GM21737 (cell line): Measurements from ENCODE around the gene UBE2I.

ENCODE experiments used
- ATAC-seq: cut with Tn5 transposase; IDR thresholded peaks from one replicate; pipeline ENCODE4 v1.9.1; 2021; ENCODE audit warnings: mild to moderate bottlenecking, moderate library complexity; ENCODE audit not compliant: unreplicated experiment

UBE2I gene

DNA sequence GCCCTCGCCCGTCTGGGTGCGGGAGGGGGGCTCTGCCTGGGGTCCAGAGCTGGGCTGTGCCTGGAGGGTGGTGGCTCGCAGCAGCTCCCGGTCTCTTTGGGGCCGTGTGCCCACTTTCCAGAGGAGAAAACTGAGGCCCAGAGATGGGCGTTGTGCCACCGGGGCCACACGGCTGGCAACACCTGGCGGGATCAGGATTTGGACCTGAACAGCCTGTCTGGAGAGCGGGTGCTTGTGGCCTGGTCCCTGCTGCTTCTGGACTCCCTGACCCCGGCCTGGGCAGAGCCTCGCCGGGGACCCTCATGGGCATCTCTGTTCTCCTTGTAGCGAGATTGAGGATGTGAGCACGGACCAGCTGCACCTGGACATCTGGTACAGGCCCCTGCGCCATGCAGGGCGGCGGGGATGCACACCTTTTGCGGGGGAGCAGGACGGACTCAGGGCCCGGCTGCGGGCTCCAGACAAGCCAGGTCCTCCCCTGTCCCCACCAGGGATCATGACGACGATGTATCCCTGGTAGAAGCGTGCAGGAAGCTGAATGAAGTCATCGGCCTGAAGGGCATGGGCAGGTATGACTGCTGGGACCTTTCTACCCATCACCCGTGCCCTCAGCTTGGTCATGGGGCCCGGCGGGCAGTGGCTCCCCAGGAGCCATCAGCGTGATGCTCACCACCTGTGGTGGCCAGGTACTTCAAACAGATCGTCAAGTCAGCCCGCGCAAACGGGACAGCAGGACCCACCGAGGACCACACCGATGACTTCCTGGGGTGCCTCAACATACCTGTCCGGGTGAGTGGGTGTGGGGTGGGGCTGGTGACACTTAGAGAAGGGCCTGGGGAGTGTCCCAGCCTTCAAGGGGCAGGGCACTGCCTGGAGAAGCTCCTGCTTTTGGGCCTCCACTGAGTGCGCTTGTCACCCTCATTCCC, 32.3 kb downstream of the UBE2I start:
- no peak for ATAC-seq

DNA sequence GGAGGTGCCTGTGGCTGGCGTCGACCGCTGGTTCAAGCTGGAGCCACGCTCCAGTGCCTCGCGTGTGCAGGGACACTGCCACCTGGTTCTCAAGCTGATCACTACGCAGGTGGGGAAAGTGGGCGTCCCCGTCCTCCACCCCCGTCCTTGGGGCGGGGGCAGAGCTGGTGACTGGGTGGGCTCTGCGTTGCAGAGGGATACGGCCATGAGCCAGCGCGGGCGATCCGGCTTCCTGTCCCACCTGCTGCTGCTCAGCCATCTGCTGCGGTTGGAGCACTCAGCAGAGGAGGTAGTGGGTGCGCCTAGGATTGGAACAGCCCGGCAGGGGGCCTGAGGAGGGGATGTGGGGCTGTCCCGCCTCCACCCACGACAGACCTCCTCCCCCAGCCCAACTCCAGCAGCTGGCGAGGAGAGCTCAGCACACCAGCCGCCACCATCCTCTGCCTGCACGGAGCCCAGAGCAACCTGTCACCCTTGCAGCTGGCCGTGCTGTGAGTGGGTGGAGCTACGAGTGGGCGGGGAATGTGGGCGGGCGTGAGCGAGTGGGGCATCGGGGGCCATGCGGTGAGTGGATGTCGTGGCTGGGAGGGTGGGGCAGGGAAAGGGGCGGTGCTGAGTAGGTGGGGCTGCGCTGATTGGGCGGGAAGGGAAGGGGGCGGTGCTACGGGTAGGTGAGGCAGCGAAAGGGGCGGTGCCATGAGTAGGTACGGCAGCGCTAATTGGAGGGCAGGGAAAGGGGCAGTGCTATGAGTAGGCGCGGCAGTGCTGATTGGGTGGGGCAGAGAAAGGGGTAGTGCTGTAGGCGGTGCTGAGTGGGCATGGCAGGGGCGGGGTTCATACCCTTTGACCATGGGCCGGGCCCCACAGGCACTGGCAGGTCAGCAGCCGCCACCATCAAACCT, 33.3 kb downstream of the UBE2I start:
- peak; percentile 75 for ATAC-seq

DNA sequence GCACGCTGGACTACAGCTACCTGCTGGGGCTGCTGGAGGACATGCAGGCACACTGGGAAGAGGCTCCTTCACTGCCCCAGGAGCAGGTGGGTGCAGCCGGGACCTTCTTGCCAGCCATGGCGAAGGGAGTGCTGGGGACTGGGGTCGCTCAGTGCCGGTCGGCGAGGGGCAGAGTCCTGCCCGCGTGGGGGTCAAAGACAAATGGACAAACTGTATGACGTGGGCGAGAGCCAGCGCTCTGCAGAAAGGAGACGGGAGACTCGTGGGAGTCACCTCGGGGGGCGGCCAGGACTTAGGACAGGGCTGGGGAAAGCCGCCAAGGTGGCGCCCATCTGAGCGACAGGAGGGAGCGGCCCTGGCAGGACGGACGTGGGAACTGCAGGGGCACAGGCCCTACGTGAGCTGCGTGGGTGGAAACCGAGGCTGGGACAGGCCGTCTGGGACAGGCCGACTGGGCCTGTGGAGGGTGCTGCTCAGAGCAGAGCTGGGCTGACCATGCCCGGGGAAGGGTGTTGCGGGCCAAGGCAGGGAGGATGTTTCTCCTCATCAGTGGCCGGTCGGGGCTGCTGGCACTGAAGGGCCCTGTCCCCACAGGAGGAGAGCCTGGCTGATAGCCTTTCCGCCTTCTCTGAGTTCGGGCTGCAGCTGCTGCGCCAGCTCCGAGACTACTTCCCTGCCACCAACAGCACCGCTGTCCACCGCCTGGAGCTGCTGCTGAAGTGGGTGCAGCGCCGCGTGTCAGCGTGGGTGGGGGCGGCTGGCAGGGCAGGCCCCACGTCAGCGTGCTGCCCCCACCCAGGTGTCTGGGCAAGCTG, 34.2 kb downstream of the UBE2I start:
- ATAC-seq = peak; percentile 1

- ATAC-seq = no peak
Observed at GRCh38 chr16:1344499-1344898, 35.1 kb downstream of the UBE2I start.

- ATAC-seq = no peak
Observed at GRCh38 chr16:1345087-1345486, 35.7 kb downstream of the UBE2I start.

DNA sequence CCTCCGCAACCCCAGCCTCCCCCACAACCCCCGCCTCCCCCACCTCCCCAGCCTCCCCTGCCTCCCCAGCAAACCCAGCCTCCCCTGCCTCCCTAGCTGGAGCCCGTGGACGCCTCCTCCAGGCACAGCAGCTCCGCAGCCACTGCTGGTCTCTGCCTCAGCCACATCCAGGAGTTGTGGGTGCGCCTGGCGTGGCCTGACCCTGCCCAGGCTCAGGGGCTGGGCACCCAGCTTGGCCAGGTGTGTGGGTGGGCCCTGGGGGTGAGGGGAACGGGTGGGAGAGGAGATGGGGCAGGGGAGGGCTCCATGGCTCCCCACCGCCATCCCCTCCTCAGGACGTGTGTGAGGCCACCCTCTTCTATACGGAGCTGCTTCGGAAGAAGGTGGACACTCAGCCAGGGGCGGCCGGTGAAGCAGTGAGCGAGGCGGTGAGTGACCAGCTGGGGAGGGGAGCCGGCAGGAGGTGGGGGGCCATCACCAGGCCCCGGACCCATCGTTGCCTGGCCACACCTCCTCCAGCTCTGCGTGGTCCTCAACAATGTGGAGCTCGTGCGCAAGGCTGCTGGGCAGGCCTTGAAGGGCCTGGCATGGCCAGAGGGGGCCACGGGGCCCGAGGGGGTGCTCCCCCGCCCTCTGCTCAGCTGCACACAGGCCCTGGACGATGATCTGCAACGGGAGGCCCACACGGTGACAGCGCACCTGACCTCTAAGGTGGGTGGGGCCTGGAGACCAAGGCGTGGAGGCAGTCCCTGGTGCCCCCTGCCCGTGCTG, 36.4 kb downstream of the UBE2I start:
- ATAC-seq = no peak

GRCh38 chr16:1346422-1347285, 37.2 kb downstream of the UBE2I start:
- ATAC-seq = no peak

- no peak for ATAC-seq
Observed at GRCh38 chr16:1347286-1347855, 37.9 kb downstream of the UBE2I start.

GRCh38 chr16:1347962-1348361, 38.5 kb downstream of the UBE2I start:
- no peak for ATAC-seq

GRCh38 chr16:1348441-1348840, 39.0 kb downstream of the UBE2I start:
- ATAC-seq = no peak

DNA sequence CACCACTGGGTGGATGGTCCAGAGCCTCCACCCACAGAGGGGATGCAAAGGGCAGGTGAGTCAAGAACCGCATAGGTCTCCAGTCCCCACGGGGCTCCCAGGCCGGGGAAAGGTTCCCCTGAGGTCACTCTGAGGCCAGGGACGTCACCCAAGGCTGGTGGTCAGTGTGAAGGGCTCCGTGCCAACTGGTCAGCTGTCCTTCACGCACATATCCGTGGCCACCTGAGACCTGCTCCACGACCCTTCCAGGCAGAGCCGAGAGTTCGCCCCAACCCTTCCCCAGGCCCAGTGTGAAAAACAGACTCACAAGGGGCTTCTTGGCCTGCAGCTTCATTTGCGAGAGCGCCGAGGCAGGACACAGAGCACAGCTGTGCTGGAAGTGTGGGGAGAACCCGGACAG, 39.5 kb downstream of the UBE2I start:
- ATAC-seq = no peak

DNA sequence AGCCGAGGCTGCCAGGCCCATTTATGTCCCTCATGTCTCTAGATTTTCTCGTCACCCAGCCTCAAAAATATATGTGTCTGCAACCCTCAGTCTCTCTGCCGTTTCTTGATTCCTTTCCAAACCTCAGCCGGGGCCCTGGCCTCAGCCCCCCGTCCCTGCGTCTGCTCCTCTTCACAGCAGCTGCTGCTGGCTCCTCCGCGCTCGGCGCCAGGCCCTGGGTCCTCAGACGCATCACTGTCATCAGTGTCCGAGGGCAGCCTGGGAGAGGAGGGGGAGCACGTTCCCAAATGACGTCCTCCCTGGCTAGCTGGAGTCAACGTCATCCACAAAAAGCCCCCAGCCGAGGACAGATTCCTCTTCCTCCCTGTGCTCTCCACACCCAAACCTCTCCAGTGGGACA, 39.9 kb downstream of the UBE2I start:
- ATAC-seq = no peak

GRCh38 chr16:1349951-1350350, 40.5 kb downstream of the UBE2I start:
- ATAC-seq = no peak

DNA sequence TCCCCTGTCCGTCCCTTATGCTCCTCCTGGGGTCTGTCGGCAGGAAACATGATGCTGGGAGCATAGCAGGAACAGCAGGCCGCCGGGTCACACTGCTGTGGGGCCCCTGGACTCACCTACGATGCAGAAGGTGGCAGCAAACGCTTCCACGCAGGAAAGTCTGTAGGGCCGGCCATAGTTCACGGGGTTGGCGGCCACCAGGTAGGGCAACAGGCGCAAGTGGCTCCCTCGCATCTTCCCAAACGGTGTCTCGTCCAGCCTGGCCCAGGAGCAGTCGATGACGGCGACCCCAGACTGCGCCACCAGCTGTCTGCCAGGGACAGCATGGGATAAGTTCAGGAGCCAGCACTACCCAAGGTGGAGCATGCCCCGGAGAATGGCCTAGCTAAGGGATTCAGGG, 41.3 kb downstream of the UBE2I start:
- no peak for ATAC-seq

DNA sequence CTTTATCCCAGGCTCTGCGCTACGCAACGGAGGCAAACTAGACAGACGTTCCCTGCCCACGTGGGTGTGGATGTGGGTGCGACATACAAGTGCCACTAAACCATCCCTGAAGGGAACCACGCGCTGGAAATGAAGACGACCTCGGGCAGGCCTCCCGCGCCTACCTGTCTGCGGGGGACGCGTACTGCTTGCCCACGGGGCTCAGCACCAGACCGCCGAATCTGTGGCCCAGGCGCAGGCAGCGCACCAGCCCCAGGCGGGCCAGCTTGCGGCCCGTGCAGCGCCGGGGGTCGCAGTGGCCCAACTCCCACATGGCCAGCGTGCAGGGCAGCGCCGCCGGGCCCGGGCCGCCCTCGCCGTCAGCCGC, 41.8 kb downstream of the UBE2I start:
- no peak for ATAC-seq

DNA sequence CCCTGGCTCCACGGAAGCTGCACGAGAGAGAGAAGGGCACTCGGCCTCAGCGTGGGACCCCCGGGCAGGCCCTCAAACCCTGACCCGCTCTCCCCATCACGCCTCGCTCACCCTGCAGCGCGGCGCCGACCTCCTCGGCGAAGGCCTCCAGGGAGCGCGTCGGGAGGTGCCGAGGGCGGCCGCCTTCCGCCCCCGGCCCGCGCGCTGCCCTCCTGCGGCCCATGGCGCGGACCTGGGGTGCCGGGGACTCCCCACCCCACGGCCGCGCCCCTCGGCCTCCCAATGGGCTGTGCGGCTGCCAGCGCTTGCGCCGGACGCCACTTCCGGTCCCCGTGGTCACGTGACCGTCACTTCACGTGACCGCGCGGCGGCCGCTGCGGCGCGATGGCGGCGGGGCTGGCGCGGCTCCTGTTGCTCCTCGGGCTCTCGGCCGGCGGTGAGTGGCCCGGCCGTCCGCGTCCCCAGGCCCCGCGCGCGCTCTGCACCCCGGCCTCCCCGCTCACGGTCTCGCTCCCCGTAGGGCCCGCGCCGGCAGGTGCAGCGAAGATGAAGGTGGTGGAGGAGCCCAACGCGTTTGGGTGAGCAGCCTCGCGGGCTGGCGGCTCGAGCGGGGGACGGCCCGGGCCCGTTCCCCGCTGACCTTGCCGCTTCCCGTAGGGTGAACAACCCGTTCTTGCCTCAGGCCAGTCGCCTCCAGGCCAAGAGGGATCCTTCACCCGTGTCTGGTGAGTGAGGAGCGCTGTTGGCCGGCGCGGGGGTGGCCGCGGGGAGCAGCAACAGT, 42.3 kb downstream of the UBE2I start, which contains the start of the genes GNPTG and TSR3:
GNPTG (plus strand) TSS at position 350 of the 781 bp plus-strand sequence; CDS start at position 385, 35 bp downstream.
TSR3 (minus strand) TSS at position 297 of the 781 bp plus-strand sequence; CDS start at position 223, 74 bp downstream.
- peak; percentile 70 for ATAC-seq

DNA sequence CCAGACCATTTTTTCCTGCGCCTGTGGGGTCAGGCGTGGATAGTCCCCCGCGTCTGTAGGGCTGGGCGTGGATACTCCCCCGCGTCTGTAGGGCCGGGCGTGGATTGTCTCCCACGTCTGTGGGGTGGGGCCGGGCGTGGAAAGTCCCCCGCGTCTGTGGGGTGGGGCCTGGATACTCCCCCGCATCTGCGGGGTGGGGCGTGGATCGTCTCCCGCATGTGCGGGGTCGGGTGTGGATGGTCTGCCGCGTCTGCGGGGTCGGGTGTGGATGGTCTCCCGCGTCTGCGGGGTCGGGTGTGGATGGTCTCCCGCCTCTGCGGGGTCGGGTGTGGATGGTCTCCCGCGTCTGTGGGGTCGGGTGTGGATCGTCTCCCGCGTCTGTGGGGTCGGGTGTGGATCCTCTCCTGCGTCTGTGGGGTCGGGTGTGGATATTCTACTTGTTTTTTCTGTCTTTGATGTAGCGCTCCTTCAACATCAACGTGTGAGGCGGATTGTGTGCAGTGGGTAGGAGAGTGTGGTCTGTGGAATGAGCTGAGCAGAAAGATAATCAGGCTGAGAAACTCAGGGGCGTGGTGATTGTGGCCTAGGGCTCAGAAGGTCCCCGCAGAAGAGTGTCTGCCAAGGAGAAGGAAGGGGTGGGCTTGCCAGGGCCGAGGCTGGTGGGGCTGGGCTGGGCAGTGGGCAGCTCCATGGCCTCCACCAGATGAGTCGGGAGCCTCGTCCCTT, 45.5 kb downstream of the UBE2I start:
- ATAC-seq = no peak
